Keratinocyte (primary cell): ENCODE results near the gene TAPT1. TPM values are rescaled to one million over a fixed set of nuclear protein-coding genes. Genes with fewer than 3 reads are reported as not detected.

Experiments
- DNase-seq: peaks from one replicate; pipeline ENCODE4 v3.0.0-alpha.2; 2011; ENCODE audit warnings: low read depth, missing footprints, low spot score
- FAIRE-seq: peaks from 2 replicates; lab custom pipeline; 2011; peaks lifted over from hg19 to GRCh38; lab: Jason Lieb, UNC
- H2AFZ ChIP-seq: 2 replicates; pipeline ENCODE4 v1.6.0; 2012; ENCODE audit warnings: low read length, control low read depth, inconsistent platforms; ENCODE audit not compliant: control insufficient read depth
- H3K27ac ChIP-seq: 2 replicates; pipeline ENCODE4 v1.5.1; 2011; ENCODE audit warnings: low read length; ENCODE audit not compliant: control insufficient read depth, insufficient read depth
- H3K27me3 ChIP-seq: 3 replicates; pipeline ENCODE4 v1.6.0; 2011; ENCODE audit warnings: low read length; ENCODE audit not compliant: control insufficient read depth, insufficient read depth; ENCODE audit errors: extremely low read depth
- H3K36me3 ChIP-seq, 2 experiments: 2 replicates in 1 of 2; 3 replicates in 1 of 2; pipeline ENCODE4 v1.5.1; 2011; ENCODE audit warnings: low read length in 2 of 2, mild to moderate bottlenecking in 1 of 2; ENCODE audit not compliant: control insufficient read depth in 2 of 2, insufficient read depth in 2 of 2; ENCODE audit errors: extremely low read depth in 1 of 2
- H3K4me1 ChIP-seq: 3 replicates; pipeline ENCODE4 v1.5.1; 2011; ENCODE audit warnings: low read length; ENCODE audit not compliant: control insufficient read depth, insufficient read depth; ENCODE audit errors: extremely low read depth
- H3K4me2 ChIP-seq: 3 replicates; pipeline ENCODE4 v1.6.0; 2011; ENCODE audit warnings: low read depth, low read length; ENCODE audit not compliant: control insufficient read depth, insufficient read depth; ENCODE audit errors: extremely low read depth
- H3K4me3 ChIP-seq, 3 experiments: fragments of 200-600 bp in 1 of 3; sonication (generic) in 1 of 3; 2 replicates in 2 of 3; 3 replicates in 1 of 3; pipeline ENCODE4 v1.5.1; 2011 to 2016; ENCODE audit warnings: low read length in 3 of 3, mild to moderate bottlenecking in 3 of 3, control low read depth in 2 of 3, inconsistent platforms in 1 of 3, low read depth in 1 of 3, mixed read lengths in 1 of 3, mixed run types in 1 of 3, moderate library complexity in 1 of 3; ENCODE audit not compliant: control insufficient read depth in 2 of 3, insufficient read depth in 2 of 3; ENCODE audit errors: extremely low read depth in 1 of 3
- H3K79me2 ChIP-seq: 2 replicates; pipeline ENCODE4 v1.6.0; 2012; ENCODE audit warnings: low read length; ENCODE audit not compliant: control insufficient read depth, insufficient read depth
- H3K9ac ChIP-seq: 3 replicates; pipeline ENCODE4 v1.6.0; 2011; ENCODE audit warnings: low read length; ENCODE audit not compliant: control insufficient read depth, insufficient read depth; ENCODE audit errors: extremely low read depth
- H3K9me1 ChIP-seq: 3 replicates; pipeline ENCODE4 v1.6.0; 2011; ENCODE audit warnings: low read length; ENCODE audit not compliant: control insufficient read depth, insufficient read depth; ENCODE audit errors: extremely low read depth
- H3K9me3 ChIP-seq: 2 replicates; pipeline ENCODE4 v1.5.1; 2012; ENCODE audit warnings: low read depth, low read length; ENCODE audit not compliant: control insufficient read depth
- H4K20me1 ChIP-seq: 3 replicates; pipeline ENCODE4 v1.6.0; 2011; ENCODE audit warnings: low read length; ENCODE audit not compliant: control insufficient read depth, insufficient read depth; ENCODE audit errors: extremely low read depth
- EZH2 ChIP-seq: IDR thresholded peaks from one replicate; pipeline ENCODE4 v1.6.1; 2012; ENCODE audit warnings: inconsistent platforms, mild to moderate bottlenecking, low read length, moderate library complexity
- dilution Hi-C: fragments of 300-500 bp; cut with MboI; formaldehyde crosslinking; loops from one replicate; pipeline ENCODE4 v1.7.0; 2020; ENCODE audit warnings: low sequenced_read_pairs; ENCODE audit not compliant: extremely low pct_ligation_motif_present
- polyA plus RNA-seq, 5 experiments: library from polyadenylated mRNA; depleted of rRNA in 3 of 5; stranded (reverse) in 3 of 5; stranded (forward) in 1 of 5; unstranded in 1 of 5; fragments of >200 nt; gene quantifications; 1 replicate in 1 of 5; 2 replicates in 3 of 5; 3 replicates in 1 of 5; pipeline versions ENCODE4 v1.2.1 to v1.2.3, GENCODE V29; 2011 to 2012; ENCODE audit warnings: missing spikeins in 2 of 5, low read depth in 1 of 5, low replicate concordance in 1 of 5
- TF ChIP-seq, protein P1 (sequence below), 3 experiments: IDR thresholded peaks in 1 of 3; conservative IDR thresholded peaks in 1 of 3; optimal IDR thresholded peaks in 1 of 3; 2 replicates in 2 of 3; 3 replicates in 1 of 3; pipeline versions ENCODE3 to v1.5.1; 2011; ENCODE audit warnings: low read length in 3 of 3, mild to moderate bottlenecking in 3 of 3, moderate library complexity in 2 of 3, control low read depth in 1 of 3, inconsistent platforms in 1 of 3; ENCODE audit not compliant: insufficient read depth in 2 of 3; ENCODE audit errors: extremely low read depth in 1 of 3

The TAPT1 gene
- polyA plus RNA-seq, 1 donor (not counting 4 experiments of a cell fraction or from before 2014, with no cell fraction given), result 10.7 TPM

DNA sequence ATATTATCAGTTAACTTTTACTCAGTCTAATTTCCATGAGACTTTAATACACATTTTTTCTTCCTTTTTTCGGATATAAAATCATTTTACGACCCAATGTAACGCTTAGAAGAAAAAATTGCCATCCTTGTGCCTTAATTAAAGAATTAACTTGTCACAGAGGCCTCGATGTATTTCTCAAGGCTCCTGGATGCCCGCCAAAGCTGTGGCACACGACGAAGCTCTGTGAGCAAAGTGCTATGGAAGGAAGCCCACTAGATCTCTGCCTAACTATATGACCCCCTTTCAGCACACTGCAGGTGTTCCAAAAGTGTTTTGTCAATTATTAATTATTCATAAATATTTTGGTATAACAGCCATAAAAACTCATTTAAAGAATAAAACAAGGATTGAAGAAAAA, 54.4 kb downstream of the TAPT1 start:
- DNase-seq (no peak), FAIRE-seq (no peak)
- no peak overlapping the region for H3K27ac ChIP-seq
- peaks cover 0 to 2% of the 10 kb centered on the region in 2 experiments for H3K36me3 ChIP-seq
- H3K4me2 ChIP-seq, result no peak overlapping the region
- no peaks in the 10 kb centered on the region for H3K79me2 ChIP-seq
- H3K9me3 ChIP-seq, result no peaks in the 10 kb centered on the region
- H2AFZ ChIP-seq, result no peak overlapping the region
- no peaks in the 10 kb centered on the region for H3K9me1 ChIP-seq
- TF ChIP-seq, protein P1, sequence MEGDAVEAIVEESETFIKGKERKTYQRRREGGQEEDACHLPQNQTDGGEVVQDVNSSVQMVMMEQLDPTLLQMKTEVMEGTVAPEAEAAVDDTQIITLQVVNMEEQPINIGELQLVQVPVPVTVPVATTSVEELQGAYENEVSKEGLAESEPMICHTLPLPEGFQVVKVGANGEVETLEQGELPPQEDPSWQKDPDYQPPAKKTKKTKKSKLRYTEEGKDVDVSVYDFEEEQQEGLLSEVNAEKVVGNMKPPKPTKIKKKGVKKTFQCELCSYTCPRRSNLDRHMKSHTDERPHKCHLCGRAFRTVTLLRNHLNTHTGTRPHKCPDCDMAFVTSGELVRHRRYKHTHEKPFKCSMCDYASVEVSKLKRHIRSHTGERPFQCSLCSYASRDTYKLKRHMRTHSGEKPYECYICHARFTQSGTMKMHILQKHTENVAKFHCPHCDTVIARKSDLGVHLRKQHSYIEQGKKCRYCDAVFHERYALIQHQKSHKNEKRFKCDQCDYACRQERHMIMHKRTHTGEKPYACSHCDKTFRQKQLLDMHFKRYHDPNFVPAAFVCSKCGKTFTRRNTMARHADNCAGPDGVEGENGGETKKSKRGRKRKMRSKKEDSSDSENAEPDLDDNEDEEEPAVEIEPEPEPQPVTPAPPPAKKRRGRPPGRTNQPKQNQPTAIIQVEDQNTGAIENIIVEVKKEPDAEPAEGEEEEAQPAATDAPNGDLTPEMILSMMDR (optimal IDR thresholded peaks at IDR 0.05 in 1 of 3, IDR thresholded peaks at IDR 0.05 in 1 of 3, conservative IDR thresholded peaks at IDR 0.05 in 1 of 3; ENCODE audit: extremely low read depth in 1 of 3, insufficient read depth in 2 of 3, low read length in 3 of 3), result no peak
- TF ChIP-seq EZH2, result no peak
- no peaks in the 10 kb centered on the region for H3K27me3 ChIP-seq
- no peaks in the 10 kb centered on the region for H4K20me1 ChIP-seq
- no peak overlapping the region for H3K4me3 ChIP-seq
- H3K4me1 ChIP-seq, result no peaks in the 10 kb centered on the region
- dilution Hi-C loops, result no loop called here
- H3K9ac ChIP-seq, result no peak overlapping the region

DNA sequence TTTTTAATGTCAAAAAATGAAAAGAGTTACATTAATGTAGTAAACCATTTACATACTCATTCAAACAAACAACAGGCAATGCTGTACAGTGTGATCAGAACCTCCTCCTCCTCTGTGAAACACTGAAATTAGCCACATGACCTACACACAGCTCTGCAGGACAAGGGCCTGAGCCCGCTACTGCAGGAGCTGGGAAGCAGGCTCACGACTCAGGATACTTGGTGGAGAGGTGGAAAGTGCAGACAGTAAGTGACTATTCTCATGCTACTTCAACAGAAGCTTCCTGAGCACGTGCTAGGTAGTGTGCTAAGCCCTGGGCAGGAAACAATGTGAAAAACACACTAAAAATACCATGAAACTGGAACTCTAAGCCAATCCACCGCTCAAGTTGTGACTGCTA, 56.8 kb downstream of the TAPT1 start:
- peaks cover 0 to 7% of the 10 kb centered on the region in 2 experiments for H3K36me3 ChIP-seq
- H3K9me1 ChIP-seq, result no peaks in the 10 kb centered on the region
- no peak overlapping the region for H2AFZ ChIP-seq

More for the DNA sequence above, 56.8 kb downstream of the TAPT1 start:
- FAIRE-seq (no peak), DNase-seq (no peak)
- no peak for TF ChIP-seq EZH2
- TF ChIP-seq, protein P1 (optimal IDR thresholded peaks at IDR 0.05 in 1 of 3, IDR thresholded peaks at IDR 0.05 in 1 of 3, conservative IDR thresholded peaks at IDR 0.05 in 1 of 3; ENCODE audit: extremely low read depth in 1 of 3, insufficient read depth in 2 of 3, low read length in 3 of 3), result no peak
- Histone ChIP-seq H3K27me3 (no peaks in the 10 kb centered on the region), H3K27ac (no peak overlapping the region), H3K4me3 (no peak overlapping the region), H3K9me3 (no peaks in the 10 kb centered on the region), H3K79me2 (no peaks in the 10 kb centered on the region), H3K9ac (no peak overlapping the region), H4K20me1 (no peaks in the 10 kb centered on the region), H3K4me2 (no peak overlapping the region), H3K4me1 (no peaks in the 10 kb centered on the region)
- dilution Hi-C loops, result no loop called here
